ENCODE data around the gene VAMP8.

The VAMP8 gene

DNA sequence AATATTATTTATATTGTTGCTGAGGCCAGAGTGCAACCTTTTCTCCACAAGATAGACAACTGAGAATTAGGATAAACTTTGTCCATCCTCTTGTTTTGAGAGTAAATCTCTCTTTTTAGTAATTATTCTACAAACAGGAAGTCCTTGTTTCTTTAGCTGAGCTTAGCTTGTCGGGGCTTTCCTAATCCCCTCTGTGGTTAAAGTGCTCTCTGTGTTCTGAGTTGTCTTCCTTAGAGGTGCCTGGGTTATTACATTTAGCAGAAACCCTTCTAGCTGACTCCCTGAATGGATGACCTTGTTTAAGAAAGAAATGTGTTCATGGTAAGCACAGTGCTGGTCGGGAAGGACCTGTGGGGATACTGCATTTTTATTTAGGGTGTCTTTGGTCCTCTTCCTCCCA, 51.3 kb downstream of the VAMP8 start:
- no peak for TF ChIP-seq ZFX (IDR thresholded peaks at IDR 0.05)
- TF ChIP-seq, protein P1, sequence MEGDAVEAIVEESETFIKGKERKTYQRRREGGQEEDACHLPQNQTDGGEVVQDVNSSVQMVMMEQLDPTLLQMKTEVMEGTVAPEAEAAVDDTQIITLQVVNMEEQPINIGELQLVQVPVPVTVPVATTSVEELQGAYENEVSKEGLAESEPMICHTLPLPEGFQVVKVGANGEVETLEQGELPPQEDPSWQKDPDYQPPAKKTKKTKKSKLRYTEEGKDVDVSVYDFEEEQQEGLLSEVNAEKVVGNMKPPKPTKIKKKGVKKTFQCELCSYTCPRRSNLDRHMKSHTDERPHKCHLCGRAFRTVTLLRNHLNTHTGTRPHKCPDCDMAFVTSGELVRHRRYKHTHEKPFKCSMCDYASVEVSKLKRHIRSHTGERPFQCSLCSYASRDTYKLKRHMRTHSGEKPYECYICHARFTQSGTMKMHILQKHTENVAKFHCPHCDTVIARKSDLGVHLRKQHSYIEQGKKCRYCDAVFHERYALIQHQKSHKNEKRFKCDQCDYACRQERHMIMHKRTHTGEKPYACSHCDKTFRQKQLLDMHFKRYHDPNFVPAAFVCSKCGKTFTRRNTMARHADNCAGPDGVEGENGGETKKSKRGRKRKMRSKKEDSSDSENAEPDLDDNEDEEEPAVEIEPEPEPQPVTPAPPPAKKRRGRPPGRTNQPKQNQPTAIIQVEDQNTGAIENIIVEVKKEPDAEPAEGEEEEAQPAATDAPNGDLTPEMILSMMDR (conservative IDR thresholded peaks at IDR 0.05) = no peak

DNA sequence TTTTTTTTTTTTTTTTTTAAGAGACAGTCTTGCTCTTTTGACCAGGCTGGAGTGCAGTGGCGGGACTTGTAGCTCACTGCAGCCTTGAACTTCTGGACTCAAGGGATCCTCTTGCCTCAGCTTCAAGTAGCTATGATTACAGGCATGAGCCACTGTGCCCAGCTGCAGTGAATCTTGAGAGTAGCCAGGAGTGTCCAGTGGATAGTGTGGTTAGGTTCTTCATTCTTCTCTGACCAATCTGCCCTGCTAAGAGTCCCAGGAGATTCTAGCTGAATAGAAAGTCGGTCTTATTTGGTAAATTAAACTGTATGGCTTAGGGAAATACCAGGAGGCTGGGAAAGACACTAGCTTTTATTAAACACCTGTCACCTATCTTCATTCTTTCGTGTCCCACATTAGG, 53.9 kb downstream of the VAMP8 start:
- TF ChIP-seq, protein P1 (conservative IDR thresholded peaks at IDR 0.05) = no peak
- no peak for TF ChIP-seq ZFX (IDR thresholded peaks at IDR 0.05)
- no peak overlapping the region for H3K27ac ChIP-seq

More for the DNA sequence above, 51.3 kb downstream of the VAMP8 start:
- no peak overlapping the region for H3K27ac ChIP-seq
